HUES6 (cell line): ENCODE measurements around the gene ING3.
"Not testable (repeated sequence)": the region's sequence is repeated elsewhere in the genome, so short reads cannot be mapped to it uniquely, and the experiment has no call there.

Source experiments
- H3K27ac ChIP-seq: 2 replicates; pipeline ENCODE4 v1.7.0; 2013; ENCODE audit warnings: low read depth, mild to moderate bottlenecking, low read length, inconsistent platforms
- H3K27me3 ChIP-seq: 2 replicates; pipeline ENCODE4 v1.6.1; 2013; ENCODE audit warnings: low read length; ENCODE audit not compliant: control insufficient read depth, insufficient read depth
- H3K36me3 ChIP-seq: 2 replicates; pipeline ENCODE4 v1.6.1; 2013; ENCODE audit warnings: low read length; ENCODE audit not compliant: control insufficient read depth, insufficient read depth
- H3K4me1 ChIP-seq: 2 replicates; pipeline ENCODE4 v1.6.1; 2013; ENCODE audit warnings: low read length; ENCODE audit not compliant: control insufficient read depth, insufficient read depth
- H3K4me3 ChIP-seq: 2 replicates; pipeline ENCODE4 v1.5.1; 2013; ENCODE audit warnings: low read depth, low read length
- H3K9ac ChIP-seq: one replicate; pipeline ENCODE4 v1.6.1; 2013; ENCODE audit warnings: mild to moderate bottlenecking, low read length
- H3K9me3 ChIP-seq: 2 replicates; pipeline ENCODE4 v1.6.1; 2013; ENCODE audit warnings: low read depth, low read length; ENCODE audit not compliant: control insufficient read depth, insufficient read depth

Gene ING3

DNA sequence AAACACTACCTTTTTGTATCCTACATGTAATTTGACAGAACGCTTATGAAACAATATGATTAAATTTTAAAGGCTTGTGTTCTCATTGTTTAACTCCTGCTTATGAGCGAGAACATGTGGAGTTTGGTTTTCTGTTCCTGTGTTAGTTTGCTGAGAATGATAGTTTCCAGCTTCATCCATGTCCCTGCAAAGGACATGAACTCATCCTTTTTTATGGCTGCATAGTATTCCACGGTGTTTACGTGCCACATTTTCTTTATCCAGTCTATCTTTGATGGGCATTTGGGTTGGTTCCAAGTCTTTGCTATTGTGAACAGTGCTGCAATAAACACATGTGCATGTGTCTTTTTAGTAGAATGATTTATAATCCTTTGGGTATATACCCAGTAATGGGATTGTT is 54.5 kb downstream of the ING3 start:
- not testable (repeated sequence) for H3K4me3 ChIP-seq, H3K27ac ChIP-seq, H3K36me3 ChIP-seq, H3K9ac ChIP-seq, H3K9me3 ChIP-seq, H3K27me3 ChIP-seq
- H3K4me1 ChIP-seq, result 0 out of 2 replicates have a peak, but pooled peaks cover 12% of the 10 kb centered on the region

DNA sequence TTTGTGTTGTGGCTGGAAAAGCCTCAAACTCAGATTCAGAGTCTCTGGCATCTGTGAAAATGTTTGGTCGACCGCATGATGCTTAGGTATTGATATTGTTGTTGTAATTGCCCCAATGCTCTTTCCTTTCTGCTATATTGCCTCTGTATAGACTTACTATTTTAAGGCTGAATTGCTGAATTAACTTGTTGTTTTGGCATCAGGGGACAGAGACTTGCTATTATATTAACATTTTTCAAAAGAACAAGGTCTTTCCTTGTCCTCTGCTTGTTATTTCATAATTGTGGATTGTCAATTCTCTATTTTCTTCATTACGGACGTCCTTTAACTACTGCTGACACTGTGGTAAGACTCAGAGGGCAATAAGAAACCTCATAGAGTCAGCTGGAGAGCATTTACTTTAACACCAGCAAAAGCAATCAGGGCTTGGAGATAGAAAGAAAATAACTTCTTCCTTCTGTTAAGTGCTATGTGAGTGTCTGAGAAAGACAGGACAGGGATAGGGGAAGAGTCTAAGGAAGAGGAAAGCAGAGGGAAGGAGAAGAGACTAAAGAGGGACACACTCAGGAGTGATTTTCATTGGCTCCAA is 55.5 kb downstream of the ING3 start:
- Histone ChIP-seq H3K27me3 (no peaks in the 10 kb centered on the region), H3K4me3 (no peak overlapping the region), H3K36me3 (no peaks in the 10 kb centered on the region), H3K9me3 (no peaks in the 10 kb centered on the region), H3K27ac (peak overlapping the region; percentile 4; the same call in 1 of the 2 replicates), H3K9ac (no peak overlapping the region), H3K4me1 (0 out of 2 replicates have a peak, but pooled peaks cover 12% of the 10 kb centered on the region)

DNA sequence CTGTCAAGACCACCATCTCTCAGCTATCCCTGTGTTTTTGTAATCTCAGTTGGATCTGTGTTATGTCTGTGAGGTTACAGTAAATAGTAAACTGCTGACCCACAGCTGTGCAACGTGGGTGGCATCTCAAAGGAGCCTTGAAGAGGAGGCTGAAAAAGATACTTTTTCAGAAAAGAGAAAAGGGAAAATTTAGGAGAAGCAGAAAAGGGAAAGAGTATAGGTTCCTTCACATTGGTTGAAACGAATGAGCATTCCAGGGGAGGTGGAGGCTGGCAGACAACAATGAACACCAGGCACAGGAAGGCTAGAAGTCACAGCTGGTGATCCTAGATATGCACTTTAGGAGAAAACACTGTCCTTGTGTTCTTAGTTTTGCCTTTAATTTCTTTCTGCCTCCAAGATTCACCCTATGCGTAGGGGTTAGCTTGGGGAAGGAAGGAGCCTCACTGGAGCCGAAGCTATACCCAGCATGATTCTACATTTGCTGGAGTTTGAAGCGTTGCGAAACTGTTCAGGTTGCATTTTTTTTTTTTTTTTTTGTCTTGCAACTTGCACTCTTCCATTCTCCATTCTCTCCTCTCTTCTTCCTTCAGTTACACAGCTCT is 56.2 kb downstream of the ING3 start:
- H3K27me3 ChIP-seq, result no peaks in the 10 kb centered on the region
- no peak overlapping the region for H3K9ac ChIP-seq
- H3K9me3 ChIP-seq, result no peaks in the 10 kb centered on the region
- H3K4me3 ChIP-seq, result no peak overlapping the region
- H3K4me1 ChIP-seq, result 0 out of 2 replicates have a peak, but pooled peaks cover 12% of the 10 kb centered on the region
- H3K36me3 ChIP-seq, result no peaks in the 10 kb centered on the region
- H3K27ac ChIP-seq, result peak overlapping the region; percentile 4; the same call in 1 of the 2 replicates

DNA sequence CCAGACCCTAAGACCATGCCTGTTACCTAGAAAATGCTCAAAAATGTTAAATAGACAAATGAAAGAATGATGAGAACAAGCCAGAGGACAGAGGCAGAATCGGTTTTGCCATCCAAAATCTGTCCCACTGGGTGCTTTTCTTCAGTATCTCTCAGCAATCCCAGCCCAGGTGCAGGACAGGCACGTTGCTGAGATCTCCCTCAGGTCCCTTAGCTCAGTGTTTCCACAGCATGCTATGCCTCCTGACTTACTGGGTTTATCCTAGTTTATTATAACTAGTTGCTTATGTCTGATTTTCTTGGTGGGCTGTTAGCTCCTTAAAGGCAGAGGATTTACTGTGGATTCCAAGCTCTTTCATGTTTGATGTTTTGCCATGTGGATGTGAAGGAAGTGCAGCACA is 58.2 kb downstream of the ING3 start:
- Histone ChIP-seq H3K36me3 (no peaks in the 10 kb centered on the region), H3K27me3 (no peaks in the 10 kb centered on the region)

DNA sequence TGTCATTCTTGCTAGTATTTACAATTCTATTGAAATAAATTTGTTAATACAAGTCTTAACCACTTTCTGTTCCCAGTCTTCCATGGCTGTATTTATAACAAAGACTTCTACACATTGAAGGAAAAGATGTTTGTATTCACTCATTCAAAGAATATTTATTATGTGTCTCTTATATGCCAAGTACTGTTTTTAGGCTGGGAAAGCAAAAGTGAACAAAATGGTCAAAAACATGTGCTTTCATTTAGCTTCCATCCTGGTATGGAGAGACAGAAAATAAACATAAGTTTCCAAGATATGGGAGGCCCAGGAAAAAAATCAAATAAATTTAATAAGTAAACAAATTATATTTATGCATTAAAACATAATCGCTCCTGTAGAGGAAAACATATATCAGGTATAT is 60.8 kb downstream of the ING3 start:
- Histone ChIP-seq H3K27me3 (no peaks in the 10 kb centered on the region), H3K27ac (no peak overlapping the region), H3K36me3 (no peaks in the 10 kb centered on the region), H3K4me3 (no peak overlapping the region), H3K9me3 (no peaks in the 10 kb centered on the region), H3K9ac (no peak overlapping the region), H3K4me1 (0 out of 2 replicates have a peak, but pooled peaks cover 8% of the 10 kb centered on the region)

More for the DNA sequence above, 58.2 kb downstream of the ING3 start:
- Histone ChIP-seq H3K9ac (no peak overlapping the region), H3K4me3 (no peak overlapping the region), H3K27ac (no peak overlapping the region), H3K4me1 (0 out of 2 replicates have a peak, but pooled peaks cover 12% of the 10 kb centered on the region), H3K9me3 (no peaks in the 10 kb centered on the region)

DNA sequence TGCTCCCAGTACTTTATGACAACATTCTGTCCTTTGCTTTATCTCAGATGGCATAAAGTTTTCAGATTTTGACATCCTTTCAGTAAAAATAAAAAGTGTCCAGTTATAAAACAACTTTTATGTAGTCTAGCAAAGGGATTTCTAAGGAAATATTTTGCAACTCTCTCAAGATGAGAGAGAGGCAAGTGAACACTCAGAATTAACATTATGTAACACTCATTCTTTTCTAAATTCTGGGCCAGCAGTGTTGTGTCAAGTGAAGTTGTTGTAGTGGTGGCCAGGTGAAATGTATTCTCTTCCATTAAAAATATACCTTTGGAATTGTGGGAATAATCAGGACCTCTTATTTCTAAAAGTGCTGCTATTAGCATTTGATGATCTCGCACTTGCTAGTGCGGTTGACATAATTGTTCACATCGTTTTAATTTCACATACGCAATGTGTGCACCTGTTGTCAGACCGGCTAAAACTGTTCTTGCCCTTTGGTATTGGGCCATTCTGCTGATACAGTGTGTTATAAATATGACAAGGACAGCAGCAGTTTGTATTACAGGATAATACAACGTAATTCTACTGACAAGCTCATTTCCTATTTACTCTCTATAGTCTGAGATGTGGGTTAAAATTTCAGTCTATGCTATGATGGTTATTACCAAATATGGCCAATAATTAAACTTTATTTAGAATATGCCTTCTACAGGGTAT is 61.7 kb downstream of the ING3 start:
- Histone ChIP-seq H3K9me3 (no peaks in the 10 kb centered on the region), H3K4me1 (no peaks in the 10 kb centered on the region), H3K9ac (no peak overlapping the region), H3K36me3 (no peaks in the 10 kb centered on the region), H3K4me3 (no peak overlapping the region), H3K27me3 (no peaks in the 10 kb centered on the region), H3K27ac (no peak overlapping the region)

DNA sequence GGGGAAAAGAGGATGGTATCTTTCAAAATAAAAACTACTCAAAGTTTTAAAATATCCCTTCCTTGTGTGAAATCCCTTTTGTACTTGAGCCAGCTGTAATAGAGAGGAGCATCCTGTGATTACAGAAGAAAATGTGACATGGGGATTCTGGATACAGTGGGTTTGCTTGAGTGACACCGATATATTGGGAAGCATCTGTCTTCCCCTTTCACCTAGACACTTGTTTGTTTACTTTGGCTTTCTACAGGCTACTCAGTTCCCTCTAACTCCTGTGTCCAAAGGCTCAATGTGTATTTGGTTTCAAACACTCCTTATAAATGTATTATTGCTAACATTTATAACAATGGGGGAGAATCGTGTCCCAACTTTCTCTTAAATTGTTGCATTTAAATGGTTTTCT is 62.3 kb downstream of the ING3 start:
- Histone ChIP-seq H3K9me3 (no peaks in the 10 kb centered on the region), H3K4me1 (no peaks in the 10 kb centered on the region), H3K36me3 (no peaks in the 10 kb centered on the region), H3K27me3 (no peaks in the 10 kb centered on the region), H3K9ac (no peak overlapping the region), H3K27ac (no peak overlapping the region), H3K4me3 (no peak overlapping the region)

DNA sequence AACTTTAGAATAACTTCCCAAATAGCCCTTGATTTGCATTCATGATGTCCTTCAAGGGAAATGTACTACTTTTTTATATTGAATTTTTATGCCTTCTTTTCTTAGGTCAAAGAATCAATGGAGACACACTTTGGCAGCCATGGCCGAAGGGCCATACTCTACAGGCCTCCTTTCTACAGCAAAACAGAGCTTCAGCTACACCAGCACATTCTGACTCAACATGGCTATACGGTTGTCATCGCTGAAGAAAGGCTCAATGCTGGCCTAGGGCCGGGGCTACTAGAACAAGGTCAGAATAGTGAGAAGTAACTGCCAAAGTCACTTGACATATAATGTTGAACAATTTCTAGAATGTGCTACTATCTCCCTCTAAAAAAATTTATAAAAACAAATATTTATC is 65.0 kb downstream of the ING3 start:
- no peaks in the 10 kb centered on the region for H3K36me3 ChIP-seq

DNA sequence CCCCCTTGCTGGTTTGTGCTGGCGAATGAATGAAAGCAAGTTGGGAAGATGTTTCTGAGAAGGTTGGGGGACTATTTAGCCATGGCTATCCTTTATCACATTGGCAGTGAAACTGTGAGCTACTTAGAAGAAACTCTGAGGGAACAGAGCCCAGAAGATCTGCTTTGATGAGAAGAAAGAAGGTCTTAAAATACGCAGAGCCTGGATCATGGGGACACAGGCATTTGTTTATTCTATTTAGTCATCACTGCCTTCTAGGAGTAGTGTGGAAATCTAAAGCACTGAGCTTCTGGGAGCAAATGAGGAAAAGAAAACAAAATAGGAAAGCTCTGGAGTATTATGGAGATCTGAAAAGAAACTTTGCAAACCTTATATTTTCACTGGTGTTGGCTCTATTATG is 66.4 kb downstream of the ING3 start:
- Histone ChIP-seq H3K27ac (no peak overlapping the region), H3K9ac (no peak overlapping the region), H3K27me3 (no peaks in the 10 kb centered on the region), H3K4me3 (no peak overlapping the region), H3K9me3 (no peaks in the 10 kb centered on the region), H3K36me3 (no peaks in the 10 kb centered on the region), H3K4me1 (no peaks in the 10 kb centered on the region)

More for the DNA sequence above, 65.0 kb downstream of the ING3 start:
- no peaks in the 10 kb centered on the region for H3K4me1 ChIP-seq
- no peak overlapping the region for H3K27ac ChIP-seq
- H3K4me3 ChIP-seq, result no peak overlapping the region
- no peak overlapping the region for H3K9ac ChIP-seq
- no peaks in the 10 kb centered on the region for H3K27me3 ChIP-seq
- no peaks in the 10 kb centered on the region for H3K9me3 ChIP-seq

DNA sequence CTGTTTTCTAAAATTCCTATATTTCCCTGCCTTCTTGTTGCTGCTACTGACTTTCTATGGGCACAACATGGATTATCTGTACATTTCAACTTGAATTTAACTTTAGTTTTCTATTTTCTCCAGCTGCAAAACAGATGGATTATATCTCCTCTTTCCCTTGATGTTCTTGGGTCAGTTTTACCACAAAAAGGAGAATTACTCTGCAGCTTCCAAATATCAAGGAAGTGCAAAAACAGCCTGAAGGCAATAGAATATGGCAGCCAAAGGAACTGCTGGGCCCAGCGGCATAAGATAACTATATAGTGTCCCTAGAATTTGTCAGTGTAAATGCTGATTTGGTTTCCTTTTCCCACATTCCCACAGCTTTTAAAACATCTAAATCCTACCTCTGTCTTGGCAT is 67.0 kb downstream of the ING3 start:
- no peak overlapping the region for H3K4me3 ChIP-seq
- H3K36me3 ChIP-seq, result no peaks in the 10 kb centered on the region
- no peak overlapping the region for H3K9ac ChIP-seq
- H3K9me3 ChIP-seq, result no peaks in the 10 kb centered on the region
- H3K4me1 ChIP-seq, result no peaks in the 10 kb centered on the region
- H3K27ac ChIP-seq, result no peak overlapping the region
- no peaks in the 10 kb centered on the region for H3K27me3 ChIP-seq

DNA sequence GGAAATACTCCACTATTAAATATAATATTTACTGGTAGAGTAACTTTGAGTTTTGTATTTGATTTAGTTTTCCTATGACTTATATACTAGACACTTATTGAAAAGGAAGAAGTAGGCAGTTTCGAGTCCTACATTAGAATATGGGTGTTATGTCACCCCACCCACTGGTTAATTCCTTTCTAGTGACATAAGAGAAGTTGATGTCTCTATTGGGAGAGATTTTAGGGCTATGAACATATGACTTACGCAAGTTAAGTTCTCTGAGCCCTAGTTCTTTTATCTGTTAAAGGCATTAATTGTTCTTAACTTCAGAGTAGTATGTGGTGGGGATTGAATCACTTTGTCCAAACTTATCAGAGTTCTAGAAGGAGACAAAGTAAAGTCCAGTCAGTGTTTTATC is 68.4 kb downstream of the ING3 start:
- H3K9ac ChIP-seq, result no peak overlapping the region
- H3K9me3 ChIP-seq, result no peaks in the 10 kb centered on the region
- no peaks in the 10 kb centered on the region for H3K27me3 ChIP-seq
- no peak overlapping the region for H3K27ac ChIP-seq
- H3K4me3 ChIP-seq, result no peak overlapping the region
- no peaks in the 10 kb centered on the region for H3K36me3 ChIP-seq
- no peaks in the 10 kb centered on the region for H3K4me1 ChIP-seq
